SW480 (cell line): ENCODE data around the gene SLC35F3.
A peak's percentile ranks its signal among the peaks of the same experiment; 100 is the strongest.
"Not testable (repeated sequence)": the region's sequence is repeated elsewhere in the genome, so short reads cannot be mapped to it uniquely, and the experiment has no call there.

Experiments used
- DNase-seq: peaks from one replicate; pipeline ENCODE4 v3.0.0-alpha.2; 2016; ENCODE audit warnings: low spot score

The SLC35F3 gene

DNA sequence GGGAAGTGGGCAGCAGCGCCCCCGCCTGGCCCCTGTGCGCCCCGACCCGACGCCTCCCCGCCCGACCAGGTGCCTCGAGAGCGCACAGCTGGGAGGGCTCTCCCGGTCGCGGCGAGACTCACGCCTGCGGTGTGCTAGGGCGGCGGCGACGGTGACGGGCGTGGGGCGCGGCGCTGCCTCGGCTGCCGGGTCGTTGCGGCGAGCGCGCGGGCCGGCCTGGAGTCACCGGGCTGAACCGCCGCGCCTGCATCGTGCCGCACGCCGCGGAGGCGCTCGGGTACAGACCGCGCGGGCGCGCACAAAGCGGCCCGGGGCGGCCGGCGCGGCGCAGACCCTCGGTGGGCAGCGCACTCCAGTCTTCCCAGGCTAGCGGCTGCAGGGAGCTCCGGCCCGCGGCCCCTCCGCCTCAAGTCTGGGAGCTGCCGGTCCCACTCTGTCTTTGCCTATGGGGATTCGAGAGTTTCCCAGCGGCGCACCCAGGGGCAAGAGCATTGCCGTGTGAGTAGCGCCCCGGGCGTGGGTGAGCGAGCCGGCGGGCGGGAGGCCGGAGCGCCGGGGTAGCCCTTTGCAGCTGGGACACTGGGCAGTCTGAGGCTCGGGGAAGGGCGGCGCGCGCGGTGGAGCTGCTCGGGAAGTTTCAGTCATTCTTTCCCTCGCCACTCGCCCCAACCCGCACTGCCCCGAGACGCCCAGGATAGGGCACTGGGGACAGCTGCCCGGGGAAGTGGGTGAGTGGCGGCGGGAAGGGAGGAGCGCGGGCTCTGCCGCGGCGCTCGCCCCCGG is at the start of gene SLC35F3:
Gene SLC35F3 (plus strand): TSS at position 44 of the 783 bp plus-strand sequence.
- no peak for DNase-seq

DNA sequence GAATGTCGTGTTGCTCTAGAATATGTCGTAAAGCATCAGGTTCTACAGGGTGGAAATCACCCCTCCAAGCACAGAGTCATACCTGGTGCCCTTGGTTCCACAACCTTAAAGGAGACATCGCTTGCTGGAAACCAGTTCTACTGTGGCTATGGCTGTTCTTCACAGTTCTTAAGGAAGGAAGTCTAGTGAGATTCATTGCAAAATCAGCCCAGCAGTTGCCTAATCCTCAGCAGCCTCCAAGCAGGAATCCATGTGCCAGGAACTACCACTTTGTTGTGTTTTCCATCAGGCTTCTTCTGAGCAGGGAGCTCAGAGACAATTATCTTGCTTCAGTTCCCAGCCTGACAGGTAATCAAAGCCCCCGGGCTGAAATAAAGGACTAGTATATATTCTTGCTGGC is 45.0 kb upstream of the SLC35F3 start:
- no peak for DNase-seq

DNA sequence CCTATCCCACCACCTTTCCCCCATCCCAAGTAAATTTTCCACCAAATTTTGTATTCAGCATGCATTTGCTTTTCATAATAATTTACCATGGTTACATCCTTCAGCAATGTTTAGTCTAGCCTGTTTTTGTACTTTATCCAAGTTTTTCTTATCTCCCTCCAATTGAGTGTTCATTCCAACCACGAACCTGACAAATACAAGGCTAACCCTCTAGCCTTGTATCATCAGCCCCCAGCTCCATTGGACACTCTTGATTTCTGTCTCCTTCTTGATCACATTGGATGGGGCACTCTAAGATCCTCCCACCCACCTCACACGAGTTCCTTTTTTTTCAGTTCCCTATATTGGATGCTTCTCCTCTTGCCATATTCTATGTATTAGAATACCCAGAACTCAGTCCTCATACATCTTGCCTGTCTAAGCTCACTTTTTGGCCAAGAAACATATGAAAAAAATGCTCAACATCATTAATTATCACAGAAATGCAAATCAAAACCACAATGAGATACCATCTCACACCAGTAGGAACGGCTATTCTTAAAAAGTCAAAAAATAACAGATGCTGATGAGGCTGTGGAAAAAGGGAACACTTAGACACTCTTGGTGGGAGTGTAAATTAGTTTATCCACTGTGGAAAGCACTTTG is 40.5 kb upstream of the SLC35F3 start:
- no peak for DNase-seq

DNA sequence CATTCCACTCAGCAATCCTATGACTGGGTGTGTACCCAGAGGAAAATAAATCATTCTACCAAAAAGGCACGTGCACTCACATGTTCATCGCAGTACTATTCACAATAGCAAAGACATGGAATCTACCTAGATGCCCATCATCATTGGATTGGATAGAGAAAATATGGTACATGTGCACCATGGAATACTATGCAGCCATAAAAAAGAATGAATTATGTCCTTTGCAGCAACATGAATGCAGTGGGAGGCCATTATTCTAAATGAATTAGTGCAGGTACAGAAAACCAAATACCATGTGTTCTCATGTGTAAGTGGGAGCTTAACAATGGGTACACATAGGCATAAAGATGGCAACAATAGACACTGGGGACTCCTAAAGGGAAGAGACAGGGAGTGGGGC is 39.9 kb upstream of the SLC35F3 start:
- DNase-seq = no peak

DNA sequence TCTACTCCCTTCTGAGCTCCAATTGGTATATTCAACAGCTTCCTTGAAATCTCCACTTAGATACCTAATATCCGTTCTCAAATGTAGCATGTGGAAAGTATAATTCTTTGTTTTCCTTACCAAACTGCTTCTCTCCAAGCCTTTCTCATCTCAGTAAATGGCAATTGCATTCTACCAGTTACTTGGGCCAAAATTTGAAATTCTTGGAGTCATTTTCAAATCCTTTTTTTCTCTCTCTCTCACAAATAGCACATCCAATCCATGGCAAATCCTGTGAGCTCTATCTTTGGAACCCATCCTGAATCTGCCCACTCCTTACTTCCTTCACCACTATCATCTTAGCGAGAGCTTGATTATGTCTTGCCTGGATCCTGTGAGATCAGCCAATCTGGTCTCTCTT is 39.3 kb upstream of the SLC35F3 start:
- DNase-seq = no peak

DNA sequence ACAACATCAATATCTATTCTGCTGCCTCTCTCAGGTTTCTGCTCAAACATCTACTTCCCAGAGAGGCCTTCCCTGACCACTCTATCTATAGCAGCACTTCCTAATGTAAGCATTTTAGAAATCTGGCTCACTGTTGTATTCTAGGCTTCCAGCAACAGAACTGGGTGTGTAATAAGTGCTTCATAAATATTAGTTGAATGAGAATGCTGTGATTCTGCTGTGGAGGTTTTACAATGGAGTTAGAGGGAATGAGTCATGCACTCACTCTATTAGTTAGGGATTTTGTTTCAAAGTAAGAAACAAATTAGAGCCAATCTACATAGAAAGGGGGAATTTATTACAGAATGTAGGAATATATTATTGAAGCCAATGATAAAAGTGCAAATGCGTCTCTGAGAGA is 38.6 kb upstream of the SLC35F3 start:
- no peak for DNase-seq

DNA sequence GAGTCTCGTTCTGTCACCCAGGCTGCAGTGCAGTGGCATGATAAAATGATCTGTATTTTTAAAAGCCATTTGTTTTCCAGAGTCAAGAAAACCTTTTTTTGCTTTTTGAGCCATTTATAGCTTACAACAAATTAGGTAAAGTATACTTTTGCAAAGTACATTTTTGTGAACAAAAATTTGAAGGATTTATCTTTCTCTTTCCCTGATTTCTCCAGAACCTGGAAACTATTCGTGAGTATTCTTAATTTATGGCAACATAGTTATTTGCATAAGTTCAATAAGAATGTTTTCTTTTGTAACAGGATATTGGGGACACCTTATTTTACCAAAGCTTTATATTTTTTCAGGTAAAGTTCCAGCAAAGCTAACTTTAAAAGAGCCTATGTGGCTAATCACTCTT is 37.4 kb upstream of the SLC35F3 start:
- DNase-seq = no peak

DNA sequence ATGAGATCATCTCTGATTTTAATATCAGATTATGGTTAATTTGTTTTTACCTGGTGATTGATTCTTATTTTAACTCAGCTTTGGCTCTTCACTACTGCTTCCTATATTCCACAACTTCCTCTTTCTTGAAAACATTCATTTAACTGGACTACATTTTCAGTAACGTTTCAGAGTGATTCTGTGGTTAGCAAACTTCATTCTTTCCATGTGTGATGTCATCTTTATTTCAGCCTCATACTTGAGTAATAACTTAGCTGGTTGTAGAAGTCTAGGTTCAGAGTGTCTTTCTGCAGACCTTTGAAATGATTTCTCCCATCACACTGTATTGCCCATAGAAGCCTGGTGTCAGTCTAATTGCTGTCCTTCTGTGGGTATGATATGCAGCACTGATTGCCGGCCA is 36.0 kb upstream of the SLC35F3 start:
- no peak for DNase-seq

DNA sequence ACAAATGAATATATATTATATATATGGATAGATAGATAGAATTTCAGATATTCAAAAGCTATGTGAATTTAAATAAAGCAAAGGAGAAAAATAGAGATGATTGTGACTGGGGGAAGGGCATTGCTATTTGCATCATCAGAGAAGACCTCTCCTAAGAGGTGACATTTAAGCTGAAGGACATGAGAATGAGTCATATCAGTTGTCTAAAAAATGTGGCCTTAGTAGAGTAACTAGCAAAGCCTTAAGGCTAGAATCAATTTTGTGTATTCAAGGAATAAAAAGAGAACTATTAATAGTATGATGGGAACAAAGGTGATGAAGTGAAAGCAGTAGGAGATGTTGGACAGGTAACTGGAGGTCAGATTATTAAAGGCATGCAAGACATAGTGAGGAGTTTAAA is 34.8 kb upstream of the SLC35F3 start:
- no peak for DNase-seq

DNA sequence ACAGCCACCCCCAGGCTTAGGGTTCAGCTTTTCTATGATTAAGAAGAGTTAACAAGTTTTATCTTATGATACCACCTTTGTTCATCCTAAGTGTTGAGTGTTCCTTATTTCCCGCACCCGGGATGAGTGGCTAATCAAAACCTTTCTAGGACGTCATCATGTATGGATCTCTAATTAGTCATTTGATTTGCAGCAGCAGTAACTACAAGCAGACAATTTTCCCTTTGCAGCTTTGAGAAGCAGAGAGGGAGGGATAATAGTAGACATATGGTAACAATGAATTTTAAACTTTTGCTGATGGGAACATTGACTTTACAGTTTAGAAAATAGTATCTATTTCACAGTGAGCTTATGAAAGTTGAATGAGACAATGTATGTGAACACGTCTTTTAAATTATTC is 30.8 kb upstream of the SLC35F3 start:
- DNase-seq = no peak

DNA sequence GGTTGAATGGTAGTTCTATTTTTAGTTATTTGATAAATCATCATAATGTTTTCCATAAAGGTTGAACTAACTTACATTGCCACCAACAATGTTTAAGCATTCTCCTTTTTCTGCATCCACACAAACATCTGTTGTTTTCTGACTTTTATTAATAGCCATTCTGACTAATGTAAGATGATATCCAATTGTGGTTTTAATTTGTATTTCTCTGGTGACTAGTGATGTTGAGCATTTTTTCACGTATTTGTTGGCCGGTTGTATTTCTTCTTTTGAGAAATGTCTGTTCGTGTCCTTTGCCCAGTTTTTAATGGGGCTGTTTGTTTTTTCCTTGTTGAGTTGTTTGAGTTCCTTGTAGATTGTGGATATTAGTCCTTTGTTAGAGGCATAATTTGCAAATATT is 24.6 kb upstream of the SLC35F3 start:
- no peak for DNase-seq

DNA sequence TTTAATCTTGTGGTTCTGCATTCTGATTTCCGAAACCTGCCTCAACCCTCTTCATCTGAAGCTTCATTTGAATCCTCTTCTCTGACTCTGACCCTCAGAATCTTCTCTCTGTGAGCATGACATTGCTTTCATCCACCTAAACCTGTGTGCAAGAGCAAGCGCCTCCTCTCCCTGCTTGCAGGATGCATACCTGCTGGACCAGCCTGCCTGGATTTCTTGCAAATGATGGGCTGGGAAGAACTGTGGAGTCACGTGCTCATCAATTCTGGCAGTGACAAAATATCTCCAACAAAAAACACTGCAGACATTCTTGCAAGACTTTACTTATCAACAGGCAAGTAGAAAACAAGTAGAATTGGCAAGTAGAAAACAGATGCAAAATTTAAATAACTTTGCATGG is 20.8 kb upstream of the SLC35F3 start:
- no peak for DNase-seq

DNA sequence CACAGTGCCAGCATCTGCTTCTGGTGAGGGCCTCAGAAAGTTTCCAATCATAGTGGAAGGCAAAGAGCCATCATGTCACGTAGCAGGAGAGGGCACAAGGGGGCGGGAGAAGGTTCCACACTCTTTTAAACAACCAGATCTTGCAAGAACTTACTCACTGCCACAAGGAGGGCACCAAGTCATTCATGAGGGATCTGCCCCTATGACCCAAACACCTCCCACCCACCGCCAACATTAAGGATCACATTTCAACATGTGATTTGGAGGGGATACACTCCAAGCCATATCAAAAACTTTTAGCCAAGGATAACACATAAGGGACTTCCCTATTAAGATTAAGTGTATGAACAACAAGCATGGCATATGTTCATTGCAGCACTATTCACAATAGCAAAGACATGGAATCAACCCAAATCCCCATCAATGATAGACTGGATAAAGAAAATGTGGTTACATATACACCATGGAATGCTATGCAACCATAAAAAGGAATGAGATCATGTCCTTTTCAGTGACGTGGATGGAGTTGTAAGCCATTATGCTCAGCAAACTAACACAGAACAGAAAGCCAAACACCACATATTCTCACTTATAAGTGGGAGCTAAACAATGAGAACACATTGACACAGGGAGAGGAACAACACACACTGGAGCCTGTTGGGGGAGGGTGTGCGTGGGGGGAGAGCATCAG is 19.9 kb upstream of the SLC35F3 start:
- no peak for DNase-seq

DNA sequence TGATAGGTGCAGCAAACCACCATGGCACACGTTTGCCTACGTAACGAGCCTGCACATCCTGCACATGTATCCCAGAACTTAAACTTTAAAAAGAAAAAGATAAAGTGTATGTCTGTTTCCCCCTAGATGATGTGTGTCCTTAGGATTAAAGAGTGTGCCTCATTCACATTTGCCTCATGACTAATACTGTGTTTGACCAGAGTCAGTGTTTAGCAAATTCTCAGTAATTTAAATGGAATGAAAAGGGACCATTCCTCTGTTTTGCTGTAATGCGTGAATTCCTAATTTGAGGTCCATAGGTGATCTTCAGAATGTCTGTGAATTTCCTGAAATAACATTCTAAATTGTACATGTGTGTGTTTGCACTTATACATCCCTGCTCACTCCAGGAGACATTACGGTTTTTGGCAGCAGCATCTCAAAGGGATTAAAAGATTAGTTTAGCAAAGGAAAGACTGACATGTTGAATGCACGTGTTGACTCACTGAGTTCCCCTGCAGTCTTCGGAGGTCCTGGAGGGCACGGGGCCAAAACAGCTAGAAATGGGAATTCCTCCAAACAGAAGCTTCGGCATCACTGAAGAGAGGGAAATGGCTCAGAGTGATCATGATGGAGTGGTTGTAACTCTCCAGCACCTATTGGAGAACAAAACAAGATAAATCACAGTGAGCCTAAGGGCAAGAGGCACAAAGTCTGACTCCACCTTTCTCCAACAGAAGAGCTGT is 19.1 kb upstream of the SLC35F3 start:
- DNase-seq = no peak

DNA sequence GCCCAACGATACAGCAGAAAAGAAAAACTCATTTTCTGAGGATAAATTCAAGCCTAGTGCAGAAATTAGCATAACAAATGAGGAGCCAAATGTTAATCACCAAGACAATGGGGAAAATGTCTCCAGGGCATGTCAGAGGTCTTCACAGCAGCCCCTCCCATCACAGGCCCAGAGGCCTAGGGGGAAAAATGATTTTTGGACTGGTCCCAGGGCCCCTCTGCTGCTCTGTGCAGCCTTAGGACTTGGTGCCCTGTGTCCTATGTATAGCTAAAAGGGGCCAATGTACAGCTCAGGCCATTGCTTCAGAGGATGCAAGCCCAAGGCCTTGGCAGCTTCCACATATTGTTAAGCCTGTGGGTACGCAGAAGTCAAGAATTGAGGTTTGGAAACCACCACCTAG is 13.3 kb upstream of the SLC35F3 start:
- DNase-seq = not testable (repeated sequence)

DNA sequence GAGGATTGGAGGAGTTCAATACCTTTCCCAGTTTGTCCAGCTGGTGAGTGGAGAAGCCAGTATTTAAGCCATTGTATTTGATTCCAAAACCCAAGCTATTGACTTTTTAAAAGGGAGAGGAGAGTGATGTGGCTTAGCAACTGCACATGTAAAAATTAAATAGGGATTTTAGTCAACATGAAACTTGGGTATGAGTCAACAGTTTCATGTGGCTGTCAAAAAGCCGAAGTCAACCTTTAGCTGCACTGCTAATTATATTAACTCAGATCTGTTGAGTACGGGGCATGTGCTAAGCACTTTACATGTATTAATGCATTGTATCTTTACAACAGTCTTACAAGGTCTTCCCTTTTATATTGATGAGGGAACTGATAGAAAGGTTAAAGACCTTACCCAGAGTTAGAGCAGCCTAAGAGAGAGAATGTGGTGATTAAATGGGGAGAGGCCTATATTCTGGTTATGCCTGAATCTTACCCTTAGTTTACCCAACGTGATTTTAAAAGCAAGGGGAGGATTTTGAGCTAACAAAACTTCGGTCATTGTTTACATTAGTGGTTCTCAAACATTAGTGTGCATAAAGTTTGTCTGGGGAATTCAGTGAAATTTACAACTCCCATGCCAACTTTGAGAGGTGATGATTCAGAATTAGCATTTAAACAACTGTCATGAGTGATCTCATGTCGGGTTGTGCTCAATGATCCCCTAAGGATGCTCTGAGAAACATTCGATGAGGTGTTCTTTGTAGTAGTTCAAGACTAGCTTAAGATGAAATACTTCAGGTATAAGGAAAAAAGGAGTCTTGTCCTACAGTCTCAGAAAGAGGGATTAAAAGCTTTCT is 6.9 kb upstream of the SLC35F3 start:
- no peak for DNase-seq

DNA sequence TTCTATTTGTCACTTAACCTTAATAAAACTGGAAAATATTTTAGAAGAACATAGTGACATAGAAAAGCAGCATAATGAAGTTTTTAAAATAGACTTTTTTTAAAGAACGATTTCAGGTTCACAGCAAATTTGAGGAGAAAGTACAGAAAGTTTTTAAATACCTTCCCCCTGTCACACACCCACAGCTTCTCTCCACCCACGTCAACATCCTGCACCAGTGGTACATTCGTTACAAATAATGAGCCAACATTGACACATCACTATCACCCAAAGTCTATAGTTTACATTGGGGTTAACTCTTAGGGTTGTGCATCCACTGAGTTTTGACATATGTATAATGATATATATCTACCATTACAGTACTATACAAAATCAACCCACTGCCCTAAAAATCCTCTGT is 3.0 kb upstream of the SLC35F3 start:
- DNase-seq = no peak

DNA sequence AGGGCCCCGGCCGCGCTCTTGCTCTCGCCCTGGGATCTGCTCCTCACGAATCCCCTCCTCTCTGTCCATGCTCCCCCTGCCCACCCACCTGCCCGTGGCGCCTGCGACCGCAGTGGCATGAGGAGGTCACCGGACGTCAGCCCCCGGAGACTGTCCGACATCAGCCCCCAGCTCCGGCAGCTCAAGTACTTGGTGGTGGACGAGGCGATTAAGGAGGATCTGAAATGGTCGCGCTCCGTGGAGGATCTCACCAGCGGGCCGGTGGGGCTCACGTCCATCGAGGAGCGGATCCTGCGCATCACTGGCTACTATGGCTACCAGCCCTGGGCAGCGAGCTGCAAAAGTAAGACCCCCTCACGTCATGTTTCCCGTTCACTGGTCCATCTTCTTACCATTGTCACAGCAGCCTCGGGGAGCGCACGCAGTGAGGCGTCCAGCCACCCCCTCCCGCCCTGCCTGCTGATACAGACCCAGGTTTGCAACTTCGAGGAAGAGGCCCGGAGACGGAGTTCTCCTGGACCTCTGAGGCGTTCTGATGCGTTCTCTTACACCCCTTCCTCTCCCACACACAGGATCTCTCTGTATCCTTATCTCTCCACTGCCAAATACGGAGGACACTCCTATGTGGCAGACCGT is 1.1 kb downstream of the SLC35F3 start:
- DNase-seq = no peak

DNA sequence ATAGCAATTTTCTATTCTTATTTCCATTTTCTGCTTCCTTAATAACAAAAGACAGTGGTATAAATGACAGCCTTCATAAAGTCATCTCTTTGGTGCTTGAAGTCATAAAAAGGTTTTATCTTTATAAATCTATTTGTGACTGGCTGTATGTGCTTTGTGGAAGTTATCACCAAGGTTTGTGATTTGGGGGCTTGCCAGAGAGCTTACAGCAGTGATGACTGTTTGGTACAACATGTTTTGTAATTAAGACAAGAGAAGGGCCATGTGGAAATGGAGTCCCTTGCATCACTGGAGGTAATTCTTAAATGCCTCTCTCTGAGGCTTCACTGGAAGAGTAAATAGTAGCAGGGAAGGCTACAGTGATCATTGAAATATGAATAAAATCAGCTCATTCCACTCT is 2.7 kb downstream of the SLC35F3 start:
- no peak for DNase-seq

DNA sequence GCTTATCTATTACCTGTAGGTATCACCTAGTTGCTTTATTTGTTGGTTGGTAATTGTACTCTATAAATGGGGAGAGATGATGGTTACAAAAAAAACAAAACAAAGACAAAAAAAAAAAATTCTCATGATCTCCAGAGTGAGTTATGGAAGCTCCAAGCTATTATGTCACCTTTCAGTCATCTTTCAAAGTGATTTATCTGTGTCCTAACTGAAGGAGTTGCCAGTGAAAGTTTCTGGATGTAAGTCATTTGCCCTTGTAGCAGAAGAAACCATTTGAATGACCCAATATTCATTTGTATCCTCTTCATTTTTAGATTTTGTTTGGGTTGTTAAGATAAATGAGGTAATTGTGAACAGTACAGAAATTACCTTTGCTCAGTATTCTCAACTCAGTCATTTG is 3.6 kb downstream of the SLC35F3 start:
- DNase-seq = no peak

DNA sequence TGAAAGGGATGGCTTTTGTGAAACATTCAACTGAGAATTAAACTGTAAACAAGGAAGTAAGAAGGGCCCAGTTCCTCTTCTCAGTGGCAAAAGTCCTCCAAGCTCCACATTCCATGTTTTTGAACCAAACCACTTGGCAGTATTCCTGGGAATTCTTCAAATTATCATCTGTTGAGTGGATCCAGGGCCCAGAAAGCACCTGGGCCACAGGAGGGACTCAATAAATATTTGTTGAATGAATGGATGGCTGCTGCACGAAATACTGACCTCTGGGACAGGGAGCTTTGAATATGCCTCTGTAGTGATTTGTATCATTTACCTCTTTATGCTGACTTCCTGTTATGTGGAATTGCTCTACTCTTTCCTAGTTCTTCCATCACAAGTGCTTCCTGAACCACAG is 4.7 kb downstream of the SLC35F3 start:
- peak; percentile 41 for DNase-seq
